H1 (cell line): ENCODE results near the gene SH3GL2. TPM values are rescaled to one million over a fixed set of nuclear protein-coding genes. Genes with fewer than 3 reads are reported as not detected.

Source experiments
- CTCF ChIA-PET: fragments of 300-600 bp; sonication (Branson Sonifier 250); formaldehyde crosslinking; loops from one replicate; lab custom pipeline; 2021; ENCODE audit not compliant: partially characterized antibody; lab: Charles Lee
- POLR2A ChIA-PET: fragments of 300-600 bp; sonication (Branson Sonifier 250); formaldehyde crosslinking; loops from one replicate; lab custom pipeline; 2021; ENCODE audit warnings: inconsistent platforms; ENCODE audit not compliant: partially characterized antibody; lab: Charles Lee
- DNase-seq, 2 experiments: peaks; one replicate each; pipeline versions ENCODE4 v3.0.0 to v3.0.0-alpha.2; 2010 to 2022; ENCODE audit warnings: low spot score in 2 of 2, low read depth in 1 of 2, mixed read lengths in 1 of 2
- FAIRE-seq: peaks from 2 replicates; lab custom pipeline; 2011; peaks lifted over from hg19 to GRCh38; lab: Jason Lieb, UNC
- H2AFZ ChIP-seq: 2 replicates; pipeline ENCODE4 v1.8.1; 2012; ENCODE audit warnings: low read length, inconsistent platforms
- H2AK5ac ChIP-seq: 2 replicates; pipeline ENCODE4 v1.6.1; 2013; ENCODE audit warnings: low read depth, low read length
- H2BK120ac ChIP-seq: replicated peaks from 2 replicates; pipeline ENCODE3; 2013; ENCODE audit warnings: low read depth, low read length, inconsistent platforms
- H2BK12ac ChIP-seq: 2 replicates; pipeline ENCODE4 v1.6.1; 2013; ENCODE audit warnings: low read depth, low read length
- H2BK15ac ChIP-seq: 2 replicates; pipeline ENCODE4 v1.6.1; 2013; ENCODE audit warnings: low read length
- H2BK20ac ChIP-seq: 2 replicates; pipeline ENCODE4 v1.6.1; 2013; ENCODE audit warnings: low read length
- H2BK5ac ChIP-seq: 2 replicates; pipeline ENCODE4 v1.6.1; 2013; ENCODE audit warnings: low read depth, low read length
- H3K14ac ChIP-seq: 2 replicates; pipeline ENCODE4 v1.6.1; 2013; ENCODE audit warnings: inconsistent platforms; ENCODE audit not compliant: insufficient read length
- H3K18ac ChIP-seq: 2 replicates; pipeline ENCODE4 v1.6.1; 2013; ENCODE audit warnings: low read length; ENCODE audit errors: extremely low read depth
- H3K23ac ChIP-seq: 2 replicates; pipeline ENCODE4 v1.6.1; 2013; ENCODE audit warnings: inconsistent platforms; ENCODE audit not compliant: insufficient read length
- H3K23me2 ChIP-seq: 2 replicates; pipeline ENCODE4 v1.6.1; 2013; ENCODE audit warnings: low read depth, low read length
- H3K27ac ChIP-seq: 2 replicates; pipeline ENCODE4 v1.6.1; 2011; ENCODE audit warnings: low read depth, low read length, inconsistent platforms
- H3K27me3 ChIP-seq, 4 experiments: replicated peaks in 1 of 4; 1 replicate in 1 of 4; 2 replicates in 3 of 4; pipeline versions ENCODE4 v1.6.1 to v1.8.1; 2011 to 2013; ENCODE audit warnings: low read length in 3 of 4, mild to moderate bottlenecking in 3 of 4, inconsistent platforms in 2 of 4, mixed read lengths in 2 of 4, moderate library complexity in 1 of 4; ENCODE audit not compliant: control insufficient read depth in 3 of 4, insufficient read depth in 3 of 4; ENCODE audit errors: extremely low read depth in 1 of 4
- H3K36me3 ChIP-seq, 4 experiments: 2 replicates each; pipeline versions ENCODE4 v1.6.1 to v1.8.1; 2011 to 2013; ENCODE audit warnings: mild to moderate bottlenecking in 4 of 4, low read length in 3 of 4, moderate library complexity in 2 of 4, control low read depth in 1 of 4, inconsistent platforms in 1 of 4; ENCODE audit not compliant: insufficient read depth in 4 of 4, control insufficient read depth in 2 of 4
- H3K4ac ChIP-seq: replicated peaks from 2 replicates; pipeline ENCODE3; 2013; ENCODE audit warnings: low read length, low read depth, mixed read lengths, inconsistent platforms; ENCODE audit not compliant: insufficient read length
- H3K4me1 ChIP-seq, 4 experiments: replicated peaks in 1 of 4; 1 replicate in 1 of 4; 2 replicates in 3 of 4; pipeline versions ENCODE4 v1.6.1 to v1.8.1; 2011 to 2013; ENCODE audit warnings: low read length in 3 of 4, inconsistent platforms in 2 of 4, mixed read lengths in 1 of 4; ENCODE audit not compliant: insufficient read depth in 4 of 4, control insufficient read depth in 3 of 4
- H3K4me2 ChIP-seq, 2 experiments: 2 replicates each; pipeline versions ENCODE4 v1.6.1 to v1.8.1; 2011 to 2013; ENCODE audit warnings: low read depth in 2 of 2, low read length in 2 of 2, control low read depth in 1 of 2, inconsistent platforms in 1 of 2, mild to moderate bottlenecking in 1 of 2; ENCODE audit not compliant: insufficient read depth in 1 of 2
- H3K4me3 ChIP-seq, 4 experiments: fragments of 200-600, 300-600 bp in 1 of 4; sonication (generic), shearing (Covaris generic), sonication (Bioruptor Twin) in 1 of 4; 2 replicates each; pipeline versions ENCODE4 v1.5.1 to v1.8.1; 2011 to 2016; ENCODE audit warnings: low read length in 4 of 4, low read depth in 3 of 4, control low read depth in 2 of 4, inconsistent platforms in 2 of 4, mild to moderate bottlenecking in 2 of 4, mixed read lengths in 1 of 4, moderate library complexity in 1 of 4; ENCODE audit not compliant: insufficient read depth in 2 of 4; ENCODE audit errors: extremely low read depth in 1 of 4
- H3K56ac ChIP-seq: replicated peaks from 2 replicates; pipeline ENCODE3; 2013; ENCODE audit warnings: low read depth, mild to moderate bottlenecking, mixed read lengths, low read length, inconsistent platforms; ENCODE audit not compliant: insufficient read length
- H3K79me1 ChIP-seq: 2 replicates; pipeline ENCODE4 v1.6.1; 2013; ENCODE audit warnings: low read depth, low read length, control low read depth
- H3K79me2 ChIP-seq, 2 experiments: 2 replicates each; pipeline versions ENCODE4 v1.6.1 to v1.8.1; 2012 to 2013; ENCODE audit warnings: low read length in 2 of 2, mild to moderate bottlenecking in 2 of 2, inconsistent platforms in 1 of 2; ENCODE audit not compliant: insufficient read depth in 2 of 2, control insufficient read depth in 1 of 2
- H3K9ac ChIP-seq, 4 experiments: replicated peaks in 1 of 4; 1 replicate in 1 of 4; 2 replicates in 3 of 4; pipeline versions ENCODE4 v1.6.1 to v1.8.1; 2011 to 2013; ENCODE audit warnings: low read depth in 3 of 4, low read length in 3 of 4, control low read depth in 2 of 4, mild to moderate bottlenecking in 2 of 4, moderate library complexity in 2 of 4, inconsistent platforms in 1 of 4; ENCODE audit errors: extremely low read depth in 1 of 4
- H3K9me3 ChIP-seq, 2 experiments: 2 replicates each; pipeline versions ENCODE4 v1.6.1 to v1.8.1; 2012 to 2013; ENCODE audit warnings: mild to moderate bottlenecking in 2 of 2, moderate library complexity in 2 of 2, control low read depth in 1 of 2, inconsistent platforms in 1 of 2, low read depth in 1 of 2, low read length in 1 of 2, mixed read lengths in 1 of 2; ENCODE audit not compliant: insufficient read depth in 2 of 2
- H4K20me1 ChIP-seq, 2 experiments: replicated peaks in 1 of 2; 2 replicates each; pipeline versions ENCODE3 to v1.8.1; 2011 to 2013; ENCODE audit warnings: inconsistent platforms in 2 of 2, low read length in 2 of 2, mild to moderate bottlenecking in 1 of 2; ENCODE audit not compliant: insufficient read depth in 2 of 2, control insufficient read depth in 1 of 2
- H4K5ac ChIP-seq: 2 replicates; pipeline ENCODE4 v1.6.1; 2013; ENCODE audit warnings: low read length, low read depth, mixed read lengths, inconsistent platforms; ENCODE audit not compliant: insufficient read length
- H4K8ac ChIP-seq: 2 replicates; pipeline ENCODE4 v1.8.0; 2013; ENCODE audit warnings: mild to moderate bottlenecking, moderate library complexity, low read length, inconsistent platforms; ENCODE audit not compliant: insufficient read depth; ENCODE audit errors: extremely low read depth
- H4K91ac ChIP-seq: replicated peaks from 2 replicates; pipeline ENCODE3; 2013; ENCODE audit warnings: low read length, mixed read lengths, inconsistent platforms; ENCODE audit not compliant: insufficient read length
- SAP30 ChIP-seq: fragments of 300-600 bp; sonication (generic); IDR thresholded peaks from 2 replicates; pipeline ENCODE4 v1.7.1; 2012; ENCODE audit warnings: low read length, moderate library complexity, mild to moderate bottlenecking, inconsistent platforms; ENCODE audit not compliant: insufficient read depth, insufficient replicate concordance
- SIN3A ChIP-seq, 2 experiments: IDR thresholded peaks in 1 of 2; conservative IDR thresholded peaks in 1 of 2; 2 replicates each; pipeline ENCODE4 v1.6.1; 2011 to 2012; ENCODE audit warnings: low read length in 2 of 2, improper control_type of control experiment in 1 of 2, low read depth in 1 of 2, mild to moderate bottlenecking in 1 of 2
- TAF7 ChIP-seq: optimal IDR thresholded peaks from 2 replicates; pipeline ENCODE3; 2011; ENCODE audit warnings: low read depth, mild to moderate bottlenecking, inconsistent platforms, low read length, moderate library complexity, borderline replicate concordance
- WGBS, 2 experiments: shearing (Covaris generic) in 1 of 2; methylation state at CpG; one replicate each; pipeline versions ENCODE4 v1.1.6 to v1.1.7; 2013 to 2015; ENCODE audit warnings: low lambda C conversion rate in 2 of 2, mixed read lengths in 2 of 2, inconsistent platforms in 1 of 2, low coverage in 1 of 2, missing lambda C conversion rate in 1 of 2; ENCODE audit not compliant: insufficient replicate concordance in 2 of 2, insufficient coverage in 1 of 2, insufficient read length in 1 of 2; ENCODE audit errors: extremely low coverage in 1 of 2, missing lambda C conversion rate in 1 of 2; 5-methylcytosine and 5-hydroxymethylcytosine counted together
- polyA plus RNA-seq, 7 experiments: library from polyadenylated mRNA; depleted of rRNA in 3 of 7; stranded (reverse) in 5 of 7; unstranded in 2 of 7; fragments of >200 nt in 5 of 7; fragments of 200-250 nt in 2 of 7; gene quantifications; 1 replicate in 5 of 7; 2 replicates in 1 of 7; 4 replicates in 1 of 7; pipeline versions ENCODE4 v1.2.1 to v1.2.3, GENCODE V29; 2011 to 2013; ENCODE audit warnings: missing spikeins in 2 of 7, mixed read lengths in 2 of 7
- total RNA-seq: library from RNA; stranded (reverse); fragmentation: NEBNext Ultra II Directional; extraction: Animal tissue kit (Norgen Biotek cat#: 25700); gene quantifications from 2 replicates; pipeline ENCODE4 v1.2.1, GENCODE V29; 2021
- TF ChIP-seq, protein P1 (sequence below): IDR thresholded peaks from 2 replicates; pipeline ENCODE4 v1.6.1; 2012; ENCODE audit warnings: inconsistent platforms

The SH3GL2 gene
- total and polyA plus RNA-seq, 2 of the 8 experiments (the other 6 are each of a cell fraction or from before 2014, with no cell fraction given) = 4.7 to 5.3 TPM

DNA sequence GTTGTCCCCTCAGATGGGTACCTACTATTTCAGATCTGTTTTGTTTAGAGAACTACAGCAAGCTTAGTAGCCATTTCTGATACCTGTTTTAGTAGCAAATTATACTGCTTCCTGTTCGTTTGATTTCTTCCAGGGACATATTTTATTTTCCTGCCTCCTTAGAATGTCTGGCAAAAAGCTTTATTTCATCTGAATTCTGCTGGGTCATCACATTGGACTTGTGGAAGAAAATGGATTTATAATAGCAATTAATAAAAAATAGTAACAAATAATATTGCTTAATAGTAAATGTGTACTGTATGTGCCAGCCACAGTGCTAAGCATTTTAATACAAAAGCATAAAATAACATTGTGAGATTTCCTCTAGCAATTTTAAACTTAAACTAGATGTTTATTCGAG, 79.4 kb downstream of the SH3GL2 start:
- Histone ChIP-seq H4K8ac (no peak overlapping the region), H2BK20ac (no peak overlapping the region), H2BK12ac (no peak overlapping the region), H2AK5ac (no peak overlapping the region), H2BK5ac (no peak overlapping the region), H3K27me3 (no peaks in the 10 kb centered on the region), H3K36me3 (no peaks in the 10 kb centered on the region), H3K18ac (no peak overlapping the region), H3K79me1 (no peaks in the 10 kb centered on the region), H3K9ac (no peak overlapping the region), H4K20me1 (no peaks in the 10 kb centered on the region), H3K4me2 (no peak overlapping the region), H3K4me1 (peaks cover 0 to 2% (median 0%) of the 10 kb centered on the region in 4 experiments; a peak in 2 of 7 replicates), H3K23me2 (no peaks in the 10 kb centered on the region; the same call in 1 of the 2 replicates), H3K9me3 (no peaks in the 10 kb centered on the region), H2BK120ac (no peak overlapping the region), H3K79me2 (no peaks in the 10 kb centered on the region), H4K5ac (no peak overlapping the region), H2BK15ac (no peak overlapping the region), H4K91ac (no peak overlapping the region), H3K14ac (no peak overlapping the region), H3K56ac (no peak overlapping the region), H3K4me3 (no peak overlapping the region), H3K23ac (no peak overlapping the region), H3K27ac (no peak overlapping the region), H2AFZ (no peak overlapping the region), H3K4ac (no peak overlapping the region)
- DNase-seq = no peak
- ChIA-PET POLR2A (no interaction called here), CTCF (interaction anchor here (1.1 to 1.7 kb wide), 3 partner anchors 45 to 84 kb away, joined by 3 to 5 read pairs (median 3); no protein-coding TSS in a partner anchor)
- TF ChIP-seq, protein P1, sequence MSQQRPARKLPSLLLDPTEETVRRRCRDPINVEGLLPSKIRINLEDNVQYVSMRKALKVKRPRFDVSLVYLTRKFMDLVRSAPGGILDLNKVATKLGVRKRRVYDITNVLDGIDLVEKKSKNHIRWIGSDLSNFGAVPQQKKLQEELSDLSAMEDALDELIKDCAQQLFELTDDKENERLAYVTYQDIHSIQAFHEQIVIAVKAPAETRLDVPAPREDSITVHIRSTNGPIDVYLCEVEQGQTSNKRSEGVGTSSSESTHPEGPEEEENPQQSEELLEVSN = no peak
- TF ChIP-seq SIN3A (conservative IDR thresholded peaks at IDR 0.05 in 1 of 2, IDR thresholded peaks at IDR 0.05 in 1 of 2; ENCODE audit: low read depth in 1 of 2, low read length in 2 of 2) (no peak), SAP30 (no peak), TAF7 (no peak)
- WGBS, 2 experiments = 87% methylated on average over 2 of the region's 2 CpGs; no CpG with 5 or more reads in 1 of the 2 experiments
- FAIRE-seq = no peak
